Measurements from ENCODE around the gene ADAM33. TPM values are rescaled to one million over a fixed set of nuclear protein-coding genes. Genes with fewer than 3 reads are reported as not detected.

Gene ADAM33
- total RNA-seq, 2 donors from 2014 or later: 18.2 to 38.3 TPM

GRCh38 chr20:3671986-3672546 is 9.7 kb downstream of the ADAM33 start:
- H3K27ac ChIP-seq: no peak overlapping the region
- H3K36me3 ChIP-seq: no peaks in the 10 kb centered on the region
- no peaks in the 10 kb centered on the region for H3K9me3 ChIP-seq
- 56% methylated on average over 19 of the region's 23 CpGs for WGBS
- H3K4me1 ChIP-seq (replicated peaks): no peaks in the 10 kb centered on the region
- no peak for DNase-seq (ENCODE audit: low spot score)
- H3K4me3 ChIP-seq: no peak overlapping the region
- intact Hi-C loops (cut with DNase I): loop anchor here (10.0 kb wide), 1 partner anchor 173 kb away; the partner anchor contains the start of gene MAVS
- H3K27me3 ChIP-seq (replicated peaks; ENCODE audit: insufficient read depth): peaks cover 25% of the 10 kb centered on the region
- no peak for TF ChIP-seq CTCF (IDR thresholded peaks at IDR 0.05)
- TF ChIP-seq POLR2AphosphoS5 (IDR thresholded peaks at IDR 0.05): no peak
- TF ChIP-seq POLR2A (IDR thresholded peaks at IDR 0.05): no peak

DNA sequence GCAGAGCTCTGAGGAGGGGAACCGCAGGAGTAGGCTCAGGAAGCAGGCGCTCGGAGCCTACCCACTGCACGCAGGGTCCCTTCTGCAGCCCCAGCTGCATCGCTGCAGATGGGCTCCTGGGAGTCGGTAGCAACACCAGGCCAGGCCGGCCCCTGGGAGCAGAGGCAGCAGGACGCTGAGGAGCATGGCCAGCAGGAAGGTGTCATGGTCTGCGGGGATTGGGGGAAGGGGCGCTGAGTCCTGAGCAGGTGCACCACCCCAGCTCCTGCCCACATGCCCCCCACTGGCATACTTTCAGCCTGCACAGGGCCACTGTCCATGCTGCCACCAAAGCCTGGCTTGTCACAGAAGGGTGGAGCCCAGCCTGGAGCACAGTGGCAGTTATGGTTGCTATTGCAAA is 10.9 kb downstream of the ADAM33 start:
- Histone ChIP-seq H3K9me3 (no peaks in the 10 kb centered on the region), H3K4me1 (replicated peaks) (no peaks in the 10 kb centered on the region), H3K36me3 (no peaks in the 10 kb centered on the region), H3K27ac (no peak overlapping the region), H3K27me3 (replicated peaks; ENCODE audit: insufficient read depth) (peaks cover 25% of the 10 kb centered on the region), H3K4me3 (no peak overlapping the region)
- 83% methylated on average over 10 of the region's 10 CpGs for WGBS
- no peak for DNase-seq (ENCODE audit: low spot score)
- intact Hi-C loops (cut with DNase I): loop anchor here (10.0 kb wide), 1 partner anchor 174 kb away; the partner anchor contains the start of gene MAVS
- TF ChIP-seq POLR2A (IDR thresholded peaks at IDR 0.05) (no peak), CTCF (IDR thresholded peaks at IDR 0.05) (no peak), POLR2AphosphoS5 (IDR thresholded peaks at IDR 0.05) (no peak)

GRCh38 chr20:3670511-3670910 is 11.3 kb downstream of the ADAM33 start:
- TF ChIP-seq POLR2A (IDR thresholded peaks at IDR 0.05) (no peak), POLR2AphosphoS5 (IDR thresholded peaks at IDR 0.05) (no peak), CTCF (IDR thresholded peaks at IDR 0.05) (no peak)
- Histone ChIP-seq H3K4me3 (no peak overlapping the region), H3K9me3 (no peaks in the 10 kb centered on the region), H3K36me3 (no peaks in the 10 kb centered on the region), H3K4me1 (replicated peaks) (no peaks in the 10 kb centered on the region), H3K27ac (no peak overlapping the region), H3K27me3 (replicated peaks; ENCODE audit: insufficient read depth) (peaks cover 25% of the 10 kb centered on the region)
- intact Hi-C loops (cut with DNase I): loop anchor here (10.0 kb wide), 1 partner anchor 174 kb away; the partner anchor contains the start of gene MAVS
- DNase-seq (ENCODE audit: low spot score): no peak
- 53% methylated on average over 6 of the region's 6 CpGs for WGBS

DNA sequence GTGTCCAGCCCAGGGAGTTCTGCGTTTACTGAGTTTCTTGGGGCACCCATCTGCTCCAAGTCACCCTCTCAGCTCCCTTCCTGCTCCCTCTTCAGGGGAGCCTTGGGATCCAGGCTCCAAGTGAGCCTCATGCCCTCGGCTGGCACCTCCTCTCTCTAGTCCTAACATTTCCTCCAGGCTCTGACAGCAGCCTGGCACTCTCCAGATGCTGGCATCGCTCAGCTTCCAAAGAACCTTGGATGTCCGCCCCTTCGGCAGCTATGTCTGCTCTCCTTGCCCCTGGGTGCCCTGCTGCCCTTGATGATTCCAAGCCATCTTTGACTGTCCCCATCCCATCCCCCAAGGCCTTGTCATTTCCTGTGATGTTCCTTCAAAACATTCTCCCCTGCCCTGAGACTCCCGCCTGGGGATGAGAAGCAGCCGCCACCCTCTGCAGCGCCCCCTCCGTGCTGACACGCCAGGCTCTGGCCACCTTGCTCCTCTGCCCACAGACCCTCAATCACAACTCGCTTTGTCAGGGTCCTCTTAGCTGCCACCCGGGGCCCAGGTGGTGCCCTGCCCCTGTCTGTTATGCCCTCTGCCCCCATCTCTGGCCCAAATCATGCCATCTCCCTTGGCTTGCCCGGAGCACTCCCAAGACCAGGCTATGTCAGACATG is 12.0 kb downstream of the ADAM33 start:
- H3K27ac ChIP-seq: no peak overlapping the region
- no peak overlapping the region for H3K4me3 ChIP-seq
- no peaks in the 10 kb centered on the region for H3K4me1 ChIP-seq (replicated peaks)
- no peak for DNase-seq (ENCODE audit: low spot score)
- H3K27me3 ChIP-seq (replicated peaks; ENCODE audit: insufficient read depth): peaks cover 25% of the 10 kb centered on the region
- no peaks in the 10 kb centered on the region for H3K9me3 ChIP-seq
- intact Hi-C loops (cut with DNase I): loop anchor here (10.0 kb wide), 1 partner anchor 175 kb away; the partner anchor contains the start of gene MAVS
- no peak for TF ChIP-seq POLR2A (IDR thresholded peaks at IDR 0.05)
- TF ChIP-seq POLR2AphosphoS5 (IDR thresholded peaks at IDR 0.05): no peak
- TF ChIP-seq CTCF (IDR thresholded peaks at IDR 0.05): no peak
- H3K36me3 ChIP-seq: no peaks in the 10 kb centered on the region
- WGBS: 89% methylated on average over 13 of the region's 13 CpGs
